GM19463 (cell line): ENCODE results near the gene SETD3.
"Not testable (repeated sequence)": the region's sequence is repeated elsewhere in the genome, so short reads cannot be mapped to it uniquely, and the experiment has no call there.

ENCODE experiments used
- ATAC-seq: cut with Tn5 transposase; IDR thresholded peaks from one replicate; pipeline ENCODE4 v1.9.1; 2021; ENCODE audit warnings: mild to moderate bottlenecking, moderate library complexity; ENCODE audit not compliant: unreplicated experiment

SETD3 gene

DNA sequence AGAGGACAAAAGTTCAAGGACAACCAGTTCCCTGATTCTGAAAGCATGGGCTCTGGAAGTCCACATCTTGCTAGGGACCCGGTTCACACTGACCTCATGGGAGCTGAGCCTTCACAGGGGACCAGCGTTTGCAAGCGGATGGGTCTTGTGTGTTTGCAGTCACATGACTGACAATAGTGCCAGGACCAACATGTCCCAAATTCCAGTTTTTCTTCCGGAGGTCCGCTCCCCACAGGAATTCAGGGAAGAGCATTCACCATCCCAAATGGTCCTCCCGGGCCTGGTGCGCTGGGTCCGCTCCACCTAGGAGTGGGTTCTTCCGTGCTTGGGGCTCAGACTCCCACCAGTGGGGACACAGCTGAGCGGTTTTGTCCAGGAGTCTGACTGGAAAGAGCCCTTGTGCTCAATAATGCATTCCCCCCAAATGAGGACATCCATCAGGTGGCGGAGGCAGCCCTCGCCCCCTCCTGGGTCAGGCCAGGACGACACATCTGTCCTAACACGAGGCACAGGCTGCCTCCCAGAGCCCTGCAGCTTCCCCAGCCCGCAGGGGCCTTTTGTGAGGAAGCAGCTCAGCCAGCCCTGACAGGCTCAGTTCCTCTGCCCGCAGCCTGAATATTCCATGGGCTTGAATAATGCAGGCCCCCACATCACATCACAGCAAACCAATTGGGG is 116.9 kb downstream of the SETD3 start:
- no peak for ATAC-seq

DNA sequence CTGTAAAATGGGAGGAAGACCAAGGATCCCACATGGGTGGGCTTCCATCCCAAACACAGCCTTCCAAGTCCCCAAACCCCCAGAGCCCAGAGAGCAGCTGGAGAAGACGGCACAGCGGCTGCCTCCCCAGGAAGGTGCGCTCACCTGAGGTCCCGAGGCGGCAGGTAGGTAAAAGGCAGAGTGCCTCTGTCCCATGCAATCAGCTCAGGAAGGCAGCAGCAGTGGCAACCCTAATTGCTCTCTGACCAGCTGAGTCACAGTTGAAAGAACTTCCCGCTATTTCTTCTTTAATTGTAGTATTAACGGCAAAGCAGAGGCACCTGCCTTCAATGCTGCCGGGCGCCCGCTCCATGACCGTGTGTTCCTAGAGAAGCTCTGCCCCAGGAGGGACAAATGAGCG is 117.6 kb downstream of the SETD3 start:
- ATAC-seq = no peak

DNA sequence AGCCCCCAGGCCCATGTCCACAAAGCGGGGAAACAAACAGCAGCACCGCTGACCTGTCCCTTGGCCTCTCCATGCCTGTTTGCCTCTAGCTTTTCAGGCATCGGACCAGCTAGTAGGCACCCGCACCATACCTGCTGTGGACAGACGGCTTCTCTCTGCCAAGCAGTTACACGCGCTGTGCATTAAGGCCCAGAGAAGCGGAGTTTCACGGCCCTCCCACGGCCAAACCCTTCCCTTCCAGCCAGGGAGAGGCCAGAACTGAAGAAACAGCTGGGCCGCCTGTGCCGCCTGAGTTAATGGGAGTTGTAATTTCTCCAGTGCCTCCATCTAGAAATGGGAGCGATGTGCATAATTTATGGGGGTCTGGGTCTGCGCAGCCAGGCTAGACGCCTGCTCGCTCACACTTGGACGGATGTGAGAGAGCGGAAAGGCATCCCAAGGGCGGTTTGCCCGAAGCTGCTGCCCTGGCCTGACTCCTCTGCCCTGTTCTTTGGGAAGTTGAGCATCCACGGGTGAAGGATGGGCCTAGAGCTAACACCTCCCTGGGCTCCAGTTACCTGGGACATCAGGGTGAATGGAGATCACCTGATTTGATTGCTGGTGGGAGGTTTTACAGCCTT is 119.0 kb downstream of the SETD3 start:
- ATAC-seq = no peak

DNA sequence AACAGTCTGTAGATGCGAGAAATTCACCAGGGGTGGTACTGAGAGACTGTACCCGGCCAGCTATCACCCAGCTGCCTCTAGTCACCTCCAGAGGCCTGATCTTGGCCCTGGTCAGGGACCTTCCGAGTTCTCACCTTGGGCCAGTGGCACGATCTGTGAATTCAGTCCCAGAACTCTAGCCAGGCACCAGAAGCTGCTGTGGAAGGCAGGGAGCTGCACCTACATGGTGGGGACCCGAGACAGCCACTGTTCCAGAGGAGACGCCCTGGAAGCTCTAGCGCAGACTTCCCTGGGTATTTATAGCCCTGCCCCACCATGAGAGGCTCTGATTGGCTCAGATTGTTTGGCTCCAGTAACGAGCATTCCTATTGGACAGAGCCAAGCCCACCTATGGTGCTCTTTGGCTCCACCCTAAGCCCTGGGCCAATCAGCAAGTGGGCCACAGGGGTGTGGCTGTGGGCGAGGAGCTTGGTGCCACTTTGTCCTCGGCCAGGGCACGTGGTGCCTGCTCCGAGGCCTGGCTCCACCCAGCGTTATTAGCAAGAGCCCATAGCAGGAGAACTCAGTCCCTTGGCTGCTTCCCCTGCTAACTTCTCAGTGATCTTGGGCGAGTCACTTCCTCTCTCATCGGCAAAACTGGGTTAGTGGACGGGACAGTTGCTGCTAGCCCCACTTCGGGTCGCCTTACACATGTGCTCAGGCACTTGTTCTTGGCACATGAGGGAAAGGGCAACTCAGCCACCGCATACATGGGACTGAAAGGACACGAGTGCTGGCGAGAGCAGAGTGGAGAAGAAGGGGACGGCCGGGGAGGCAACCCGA is 119.7 kb downstream of the SETD3 start:
- no peak for ATAC-seq

DNA sequence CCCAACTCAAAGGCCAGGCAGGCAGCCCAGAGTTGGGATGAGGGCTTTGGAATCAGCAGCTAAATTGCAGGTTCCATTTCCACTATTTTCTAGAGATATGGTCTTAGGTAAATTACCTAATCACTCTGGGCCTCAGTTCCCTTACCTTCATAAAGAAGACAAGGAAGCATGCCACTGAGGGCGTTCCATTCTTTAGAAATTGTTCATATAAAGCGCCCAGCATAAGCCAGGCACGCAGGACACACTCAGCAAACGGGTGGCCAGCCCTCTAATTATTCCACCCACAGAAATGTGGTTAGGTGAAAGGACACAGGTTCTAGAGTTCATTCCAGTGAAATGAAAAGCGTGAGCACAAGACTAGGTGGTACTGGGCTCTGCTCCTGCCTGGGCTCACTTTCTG is 120.8 kb downstream of the SETD3 start:
- no peak for ATAC-seq

DNA sequence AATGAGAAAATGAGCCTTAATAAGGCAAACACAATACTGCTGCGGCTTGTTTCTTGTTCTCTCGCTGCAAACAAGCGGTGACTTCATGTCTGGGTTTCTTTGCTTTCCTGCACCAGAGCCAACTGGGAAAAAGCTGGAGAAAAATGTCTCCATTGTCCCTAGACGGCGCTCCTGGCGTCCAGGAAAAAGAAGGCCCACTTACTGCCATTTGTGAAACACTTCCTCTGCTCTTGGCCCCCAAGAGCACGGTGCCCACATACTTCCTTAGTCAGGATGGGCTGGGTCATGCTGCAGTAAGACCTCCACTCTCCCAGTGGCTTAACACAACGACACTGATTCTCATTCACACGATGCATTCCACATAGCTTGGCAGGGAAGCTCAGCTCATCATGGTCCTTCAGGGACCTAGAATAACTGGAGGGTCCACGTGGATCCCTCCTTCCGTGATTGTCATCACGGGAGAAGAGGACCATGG is 122.7 kb downstream of the SETD3 start:
- no peak for ATAC-seq

DNA sequence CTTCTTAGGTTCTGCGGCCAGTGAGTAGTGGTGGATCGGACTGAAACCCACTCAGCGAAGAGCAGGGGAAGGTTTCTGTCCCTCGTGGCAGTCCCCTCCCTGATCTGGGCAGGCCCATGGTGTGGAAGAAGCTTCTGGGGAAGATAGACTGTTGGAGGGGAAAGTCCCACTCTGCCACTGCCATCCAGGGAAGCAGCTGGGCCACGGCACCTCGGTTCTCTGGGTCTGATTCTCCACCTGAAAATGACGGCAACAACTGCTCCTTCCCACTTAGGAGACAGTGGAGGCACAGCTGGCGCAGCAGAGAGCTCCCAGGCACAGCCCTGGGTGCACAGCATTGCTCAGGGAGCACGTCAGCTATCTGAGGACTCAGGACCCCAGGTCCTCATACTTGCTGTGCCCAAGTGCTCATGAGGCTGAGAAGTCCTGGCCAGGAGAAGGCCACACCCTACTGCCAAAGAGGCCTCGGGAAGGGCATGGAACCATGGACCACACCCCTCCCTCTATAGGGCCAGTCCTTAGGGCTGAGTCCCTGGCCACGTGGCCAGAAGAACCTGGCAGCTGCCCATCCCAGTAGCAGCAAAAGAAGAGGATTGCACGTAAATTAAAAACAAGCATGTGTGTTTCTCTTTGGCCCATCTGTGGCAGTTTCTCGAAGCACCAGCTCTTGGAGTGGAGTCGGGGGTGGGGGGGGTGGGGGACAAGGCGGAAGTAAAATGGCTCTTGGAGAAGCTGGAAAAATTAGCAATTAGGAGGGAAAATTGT is 123.3 kb downstream of the SETD3 start:
- ATAC-seq = no peak

DNA sequence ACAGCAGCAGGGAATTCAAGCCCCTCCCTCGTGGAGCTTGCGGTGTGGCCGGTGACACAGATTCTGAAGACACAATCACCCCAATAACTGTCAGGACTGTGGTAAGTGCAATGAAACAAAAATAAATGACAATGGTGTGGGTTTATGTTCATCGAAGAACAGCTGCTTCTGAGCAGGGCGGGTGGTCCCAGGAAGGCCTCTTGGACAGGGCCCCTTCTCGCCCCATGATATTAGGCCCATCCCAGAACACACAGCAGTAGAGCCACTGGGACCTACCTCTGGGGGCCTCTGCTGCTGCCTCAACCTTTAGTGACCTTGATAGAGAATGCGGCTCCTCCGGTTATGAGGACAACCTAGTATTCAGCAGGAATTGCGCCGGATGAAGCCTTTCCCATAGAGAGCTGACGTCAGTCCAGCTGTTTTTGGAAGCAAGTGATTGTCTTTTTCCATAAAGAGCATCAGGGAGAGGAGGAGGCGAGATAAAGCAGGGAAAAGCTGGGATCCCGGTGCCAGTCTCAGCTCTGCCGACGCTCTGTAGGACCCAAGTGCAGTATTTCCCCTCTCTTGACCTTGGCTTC is 124.5 kb downstream of the SETD3 start:
- no peak for ATAC-seq

DNA sequence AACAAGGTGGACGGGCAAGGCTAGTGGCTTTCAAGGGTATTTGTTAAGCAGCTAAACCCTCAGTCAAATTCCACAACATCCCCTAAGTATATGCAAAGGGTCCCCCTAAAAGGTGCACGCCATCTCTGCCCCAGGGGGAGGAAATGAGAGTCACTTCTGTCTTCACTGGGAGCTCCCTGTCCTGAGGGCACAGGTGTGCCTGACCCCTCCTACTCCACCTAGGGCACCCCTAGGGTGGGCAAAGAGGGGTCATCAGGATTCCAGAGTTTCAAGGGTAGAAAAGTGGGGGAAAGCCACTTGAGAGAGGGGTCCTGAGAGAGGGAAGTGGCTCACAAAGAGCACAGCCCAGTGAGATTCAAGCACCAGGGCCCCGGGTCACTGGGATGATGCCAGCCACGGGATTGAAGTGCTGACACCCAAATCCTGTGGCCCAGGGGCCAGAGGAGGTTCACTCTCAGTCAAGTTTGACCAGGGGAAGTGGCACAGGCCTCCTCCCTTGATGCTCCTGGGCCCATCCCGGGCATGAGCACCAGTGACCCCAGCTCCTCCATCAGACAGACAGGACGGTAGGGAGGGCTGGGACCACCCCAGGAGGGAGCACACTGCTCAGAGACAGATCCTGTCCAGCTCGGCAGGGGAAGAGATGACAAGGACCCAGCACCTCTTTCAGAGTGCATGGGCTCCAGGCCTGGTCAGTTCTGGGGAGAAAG is 126.3 kb downstream of the SETD3 start:
- ATAC-seq = no peak

DNA sequence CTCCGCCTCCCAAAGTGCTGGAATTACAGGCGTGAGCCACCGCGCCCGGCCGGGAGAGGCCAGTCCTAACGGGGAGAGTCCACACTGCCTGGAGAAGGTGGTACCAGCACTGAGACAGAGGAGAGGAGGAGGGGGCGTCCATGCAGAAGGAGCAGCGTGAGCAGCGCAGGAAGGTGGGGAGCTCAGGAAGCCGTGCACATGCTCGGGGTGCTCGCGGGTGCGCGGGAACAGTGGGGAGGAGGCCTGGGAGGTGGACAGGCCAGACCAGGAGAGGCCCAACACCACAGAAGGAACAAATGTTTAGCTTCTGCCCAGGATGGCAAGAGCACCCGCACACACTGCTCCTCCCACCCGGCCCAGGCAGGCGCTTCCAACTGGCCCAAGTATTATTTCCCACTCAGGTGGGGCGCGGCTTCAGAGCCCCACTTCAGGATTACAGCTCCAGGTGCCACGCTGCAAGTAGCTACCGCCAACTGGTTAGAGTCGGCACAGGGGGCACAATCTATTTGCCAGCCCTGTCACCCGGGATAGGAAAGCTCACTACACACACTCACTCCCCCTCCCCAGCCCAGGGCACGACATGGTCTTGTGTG is 127.9 kb downstream of the SETD3 start:
- ATAC-seq = no peak

DNA sequence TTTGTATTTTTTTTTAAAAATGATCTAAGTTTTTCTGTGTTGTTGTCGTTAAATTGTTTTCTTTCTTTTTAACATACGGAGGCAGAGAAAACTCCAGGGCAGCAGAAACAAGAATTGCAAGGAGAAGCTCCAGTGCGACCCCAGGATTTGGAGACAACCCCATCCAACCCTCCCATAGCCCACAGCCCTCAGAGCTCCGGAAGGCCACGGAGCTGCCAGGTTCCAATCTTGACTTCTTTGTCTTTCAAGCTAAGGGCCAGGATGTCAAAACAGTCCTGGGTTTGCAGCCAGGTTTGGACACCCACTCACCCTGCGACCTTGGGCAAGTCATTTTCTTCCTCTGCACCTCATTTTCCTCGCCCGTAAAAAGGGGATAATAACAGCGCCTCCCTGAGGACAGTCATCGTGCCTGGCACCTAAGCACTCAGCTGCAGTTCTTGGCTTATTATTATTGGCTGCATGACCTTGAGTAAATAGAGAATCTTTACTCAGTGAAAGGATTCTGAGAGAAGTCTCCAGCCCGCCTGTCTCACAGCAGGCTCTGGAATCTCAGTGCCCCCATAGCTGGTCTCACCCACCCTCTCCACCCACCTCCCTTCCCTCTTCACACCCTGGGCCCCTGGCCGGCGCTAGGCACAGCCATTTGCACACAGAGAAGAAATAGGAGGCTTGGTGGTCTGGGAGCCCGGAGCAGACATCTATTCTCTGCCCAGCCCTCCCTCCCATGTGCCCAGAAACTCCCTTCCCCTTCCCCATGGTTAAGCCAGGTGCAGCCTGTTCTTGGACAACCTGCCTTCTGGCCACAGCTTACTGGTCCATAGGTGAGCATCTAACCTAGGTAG is 129.3 kb downstream of the SETD3 start:
- ATAC-seq = no peak

DNA sequence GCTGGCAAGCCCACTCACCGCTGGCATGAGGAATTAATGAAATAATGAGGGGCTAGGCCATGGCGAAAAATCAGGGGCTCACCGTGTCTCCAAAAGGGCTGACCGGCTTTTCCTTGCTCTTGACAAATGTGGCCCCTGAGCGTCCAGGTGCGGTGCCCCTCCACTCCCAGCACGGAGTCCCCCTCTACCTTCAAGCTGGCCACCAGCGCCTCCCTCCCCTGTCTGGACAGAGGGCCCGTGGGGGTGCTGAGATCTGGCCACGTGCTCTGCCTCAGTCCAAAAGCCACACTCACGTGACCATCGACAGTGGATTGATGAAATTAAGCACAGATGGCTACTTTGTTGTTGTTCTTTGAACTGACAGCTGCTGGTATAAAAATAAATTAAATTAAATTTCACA is 129.9 kb downstream of the SETD3 start:
- ATAC-seq = no peak

DNA sequence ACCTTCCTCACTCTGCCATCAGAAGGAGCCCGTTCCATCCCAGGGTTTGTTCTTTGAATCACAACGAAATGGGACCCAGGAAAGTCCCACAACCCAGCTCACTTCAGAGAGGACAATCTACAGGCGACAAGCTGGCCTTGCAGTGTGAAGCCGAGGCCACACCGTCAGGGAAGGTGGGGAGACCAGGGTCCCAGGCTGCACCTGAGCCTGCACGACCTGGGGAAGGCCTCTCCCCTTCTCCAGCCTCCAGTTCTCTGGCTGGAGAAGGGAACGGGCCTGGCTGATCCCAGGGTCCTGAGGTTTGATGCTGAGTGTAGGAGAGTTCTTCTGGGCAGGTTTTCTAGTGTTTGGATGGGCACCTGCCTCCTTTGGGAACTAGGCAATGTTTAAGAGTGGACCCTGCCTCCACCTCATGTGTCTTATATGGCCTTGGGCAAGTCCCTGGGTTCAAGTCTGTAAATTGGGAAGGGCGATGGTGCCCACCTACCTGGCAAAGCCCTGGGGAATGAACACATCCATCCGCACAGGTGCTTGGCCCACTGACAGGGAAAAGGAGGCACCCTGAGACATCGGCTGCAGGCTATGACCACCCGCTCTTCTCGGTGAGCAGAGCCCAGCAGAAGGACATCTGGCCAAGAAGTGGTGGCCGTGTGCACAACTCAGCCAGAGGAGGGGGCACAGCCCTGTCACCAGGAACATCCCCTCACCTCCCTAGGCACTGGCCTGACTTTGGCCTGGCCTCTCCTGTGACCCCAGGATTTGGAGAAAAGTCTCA is 130.8 kb downstream of the SETD3 start:
- ATAC-seq = no peak

DNA sequence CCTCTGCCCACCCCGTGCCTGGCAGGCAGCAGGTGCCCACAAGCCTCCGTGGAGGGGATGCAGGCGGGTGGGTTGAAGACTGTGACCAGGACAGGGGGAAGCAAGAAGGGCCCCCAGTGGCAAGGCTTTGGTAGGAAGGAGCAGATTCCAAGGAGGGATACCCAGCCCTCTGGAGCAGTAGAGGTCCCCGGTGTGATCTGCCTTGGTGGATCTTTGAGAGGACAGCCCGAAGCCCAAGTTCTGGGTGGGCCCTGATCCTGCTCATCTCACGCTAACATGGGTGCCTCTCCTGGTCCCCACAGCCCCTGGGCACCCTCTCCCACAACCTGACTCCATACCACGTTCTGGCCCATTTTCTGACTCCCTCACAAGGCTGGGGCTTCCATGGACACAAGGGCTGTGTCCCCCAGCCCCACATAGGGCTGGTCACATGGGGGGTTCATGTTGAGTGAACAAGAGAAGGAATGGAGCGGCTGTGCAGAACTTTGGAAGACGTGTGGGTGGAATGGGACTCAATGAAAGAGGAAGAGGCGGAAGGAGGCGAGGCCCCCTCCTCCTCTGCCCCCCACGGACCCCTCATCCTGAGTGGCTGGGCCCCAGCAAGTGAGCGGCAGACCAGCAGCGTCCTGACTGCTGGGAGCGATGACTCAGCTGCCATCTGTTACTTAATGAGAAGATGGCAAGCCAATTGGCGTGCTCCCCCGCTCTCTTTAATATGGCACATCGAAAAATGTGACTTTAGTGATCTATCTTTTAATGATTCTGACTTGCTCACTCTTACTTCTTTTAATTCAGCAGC is 131.6 kb downstream of the SETD3 start:
- ATAC-seq = no peak

DNA sequence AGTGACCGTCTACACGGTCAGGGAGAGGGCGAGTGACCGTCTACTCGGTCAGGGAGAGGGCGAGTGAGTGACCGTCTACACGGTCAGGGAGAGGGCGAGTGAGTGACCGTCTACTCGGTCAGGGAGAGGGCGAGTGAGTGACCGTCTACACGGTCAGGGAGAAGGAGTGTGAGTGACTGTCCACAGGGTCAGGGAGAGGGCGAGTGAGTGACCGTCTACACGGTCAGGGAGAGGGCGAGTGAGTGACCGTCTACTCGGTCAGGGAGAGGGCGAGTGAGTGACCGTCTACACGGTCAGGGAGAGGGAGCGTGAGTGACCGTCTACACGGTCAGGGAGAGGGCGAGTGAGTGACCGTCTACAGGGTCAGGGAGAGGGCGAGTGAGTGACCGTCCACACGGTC is 132.4 kb downstream of the SETD3 start:
- not testable (repeated sequence) for ATAC-seq
